Astrocyte of the spinal cord (primary cell): ENCODE data around the gene RNF215.
"Not testable (repeated sequence)": the region's sequence is repeated elsewhere in the genome, so short reads cannot be mapped to it uniquely, and the experiment has no call there.

Experiments used
- DNase-seq: peaks from one replicate; pipeline ENCODE4 v3.0.0; 2011; ENCODE audit warnings: low read depth, low spot score
- H3K4me3 ChIP-seq: 2 replicates; pipeline ENCODE4 v1.5.1; 2011; ENCODE audit warnings: low read depth, mild to moderate bottlenecking, low read length, moderate library complexity
- in situ Hi-C: cut with HindIII; loops from 2 replicates; pipeline ENCODE4 v1.10.0; 2017; ENCODE audit warnings: low sequenced_read_pairs
- TF ChIP-seq, protein P1 (sequence below): IDR thresholded peaks from 2 replicates; pipeline ENCODE4 v1.5.1; 2012; ENCODE audit warnings: low read depth, mild to moderate bottlenecking, low read length, inconsistent platforms

Gene RNF215

DNA sequence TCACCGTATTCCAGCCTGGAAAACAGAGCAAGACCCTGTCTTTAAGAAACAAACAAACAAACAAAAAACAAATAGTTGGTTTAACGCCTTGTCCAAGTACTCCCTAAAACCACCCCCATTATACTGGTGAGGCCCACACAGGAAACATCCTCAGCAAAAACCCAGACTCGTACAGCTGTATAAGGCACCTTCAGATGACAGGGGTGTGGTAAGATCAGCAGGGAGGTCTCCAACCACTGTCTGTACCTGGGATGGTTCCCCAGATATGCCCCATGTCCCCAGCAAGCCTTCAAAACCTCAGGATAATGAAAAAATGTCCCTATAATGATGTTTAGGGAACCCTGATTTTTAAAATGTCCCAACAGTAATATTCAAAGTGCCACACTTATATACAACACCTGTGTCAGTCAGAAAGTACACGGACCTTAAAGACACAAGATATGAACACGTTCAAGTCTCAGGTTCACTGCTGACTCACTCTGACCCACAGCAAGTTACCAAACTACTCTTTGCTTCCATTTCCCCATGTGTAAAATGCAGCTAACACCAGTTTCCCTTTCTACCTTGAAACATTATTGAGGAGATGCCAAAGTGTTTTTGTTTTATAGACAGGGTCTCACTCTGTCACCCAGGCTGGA is 39.8 kb downstream of the RNF215 start:
- no peak for DNase-seq
- in situ Hi-C loops, result no loop called here
- TF ChIP-seq, protein P1, sequence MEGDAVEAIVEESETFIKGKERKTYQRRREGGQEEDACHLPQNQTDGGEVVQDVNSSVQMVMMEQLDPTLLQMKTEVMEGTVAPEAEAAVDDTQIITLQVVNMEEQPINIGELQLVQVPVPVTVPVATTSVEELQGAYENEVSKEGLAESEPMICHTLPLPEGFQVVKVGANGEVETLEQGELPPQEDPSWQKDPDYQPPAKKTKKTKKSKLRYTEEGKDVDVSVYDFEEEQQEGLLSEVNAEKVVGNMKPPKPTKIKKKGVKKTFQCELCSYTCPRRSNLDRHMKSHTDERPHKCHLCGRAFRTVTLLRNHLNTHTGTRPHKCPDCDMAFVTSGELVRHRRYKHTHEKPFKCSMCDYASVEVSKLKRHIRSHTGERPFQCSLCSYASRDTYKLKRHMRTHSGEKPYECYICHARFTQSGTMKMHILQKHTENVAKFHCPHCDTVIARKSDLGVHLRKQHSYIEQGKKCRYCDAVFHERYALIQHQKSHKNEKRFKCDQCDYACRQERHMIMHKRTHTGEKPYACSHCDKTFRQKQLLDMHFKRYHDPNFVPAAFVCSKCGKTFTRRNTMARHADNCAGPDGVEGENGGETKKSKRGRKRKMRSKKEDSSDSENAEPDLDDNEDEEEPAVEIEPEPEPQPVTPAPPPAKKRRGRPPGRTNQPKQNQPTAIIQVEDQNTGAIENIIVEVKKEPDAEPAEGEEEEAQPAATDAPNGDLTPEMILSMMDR, result no peak
- no peak overlapping the region for H3K4me3 ChIP-seq

- no peak overlapping the region for H3K4me3 ChIP-seq
- in situ Hi-C loops, result no loop called here
- TF ChIP-seq, protein P1, result no peak
- no peak for DNase-seq
Observed at GRCh38 chr22:30344447-30345200, 42.6 kb downstream of the RNF215 start.

- in situ Hi-C loops, result no loop called here
- no peak for DNase-seq
- TF ChIP-seq, protein P1, result no peak
- no peak overlapping the region for H3K4me3 ChIP-seq
Observed at GRCh38 chr22:30340911-30341685, 46.1 kb downstream of the RNF215 start.

DNA sequence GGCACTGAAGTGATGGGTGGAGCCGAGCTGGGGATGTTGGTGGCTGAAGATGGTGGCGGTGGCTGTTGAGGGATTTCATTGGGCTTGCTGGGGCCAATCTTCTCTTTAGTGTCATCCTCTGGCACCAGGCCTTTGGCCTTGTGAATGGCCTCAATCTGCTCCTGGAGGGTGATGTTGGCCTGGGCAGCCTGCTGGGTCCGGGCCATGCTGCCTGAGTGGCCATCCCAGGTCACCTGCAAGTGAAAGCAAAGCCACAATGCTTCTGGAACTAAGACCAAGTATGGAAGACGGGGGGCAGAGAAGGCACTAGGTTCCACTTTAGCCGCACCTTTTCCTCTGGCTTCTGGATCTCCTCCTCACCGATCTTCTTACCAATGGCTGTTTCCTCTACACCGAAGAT is 48.4 kb downstream of the RNF215 start:
- TF ChIP-seq, protein P1, result no peak
- H3K4me3 ChIP-seq, result no peak overlapping the region
- DNase-seq, result no peak
- in situ Hi-C loops, result no loop called here

DNA sequence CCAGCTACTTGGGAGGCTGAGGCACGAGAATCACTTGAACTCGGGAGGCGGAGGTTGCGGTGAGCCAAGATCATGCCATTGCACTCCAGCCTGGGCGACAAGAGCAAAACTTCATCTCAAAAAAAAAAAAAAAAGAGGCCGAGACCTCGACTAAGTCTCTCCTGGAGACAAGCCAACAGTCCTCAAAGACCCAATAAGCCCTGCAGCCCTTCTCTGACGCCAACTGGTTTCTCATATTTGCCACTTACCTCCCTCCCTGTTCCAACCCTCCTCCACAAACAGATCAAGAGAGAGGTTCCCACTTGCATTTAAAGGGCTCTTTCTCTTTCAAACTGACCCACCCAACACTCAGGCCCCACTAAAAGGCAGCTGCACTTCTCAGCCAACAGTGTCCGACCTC is 48.9 kb downstream of the RNF215 start:
- DNase-seq, H3K4me3 ChIP-seq, in situ Hi-C loops: not testable (repeated sequence)

GRCh38 chr22:30337461-30337778 is 49.8 kb downstream of the RNF215 start:
- H3K4me3 ChIP-seq, result no peak overlapping the region
- in situ Hi-C loops, result no loop called here
- TF ChIP-seq, protein P1, result no peak
- DNase-seq, result no peak
